Activated CD8-positive, alpha-beta T cell treated with anti-CD3 and anti-CD28 coated beads, Interleukin-2, amount 10 ng/mL, durations not matched to agents 7 days and 5 days (primary cell): ENCODE results near the gene TUBGCP6. TPM values are rescaled to one million over a fixed set of nuclear protein-coding genes. Genes with fewer than 3 reads are reported as not detected.
"Not testable (repeated sequence)": the region's sequence is repeated elsewhere in the genome, so short reads cannot be mapped to it uniquely, and the experiment has no call there.

Experiments
- ATAC-seq: fragments of 150-1000 bp; cut with Tn5 transposase; one replicate; pipeline ENCODE4 v1.10.0; 2021; ENCODE audit warnings: moderate library complexity
- CTCF ChIA-PET: fragments of 350-600 bp; sonication (Branson Sonifier 250); formaldehyde crosslinking; loops from one replicate; lab custom pipeline; 2021; ENCODE audit warnings: antibody characterized with exemption; lab: Charles Lee
- POLR2A ChIA-PET: fragments of 350-600 bp; sonication (Branson Sonifier 250); formaldehyde crosslinking; loops from one replicate; lab custom pipeline; 2021; ENCODE audit warnings: antibody characterized with exemption; lab: Charles Lee
- DNase-seq: peaks from one replicate; pipeline ENCODE4 v3.0.0-alpha.2; 2020
- H3K27ac Mint-ChIP-seq: one replicate; pipeline ENCODE4 v1.8.0; 2021; ENCODE audit warnings: mild to moderate bottlenecking, mixed read lengths
- H3K27me3 Mint-ChIP-seq: one replicate; pipeline ENCODE4 v1.8.0; 2021; ENCODE audit warnings: low read depth, mixed read lengths
- H3K36me3 Mint-ChIP-seq: one replicate; pipeline ENCODE4 v1.8.0; 2021; ENCODE audit warnings: low read depth, mixed read lengths
- H3K4me1 Mint-ChIP-seq: one replicate; pipeline ENCODE4 v1.8.0; 2021; ENCODE audit warnings: low read depth, mixed read lengths
- H3K4me3 Mint-ChIP-seq: one replicate; pipeline ENCODE4 v1.8.0; 2021; ENCODE audit warnings: mild to moderate bottlenecking, mixed read lengths
- H3K9me3 Mint-ChIP-seq: one replicate; pipeline ENCODE4 v1.8.0; 2022; ENCODE audit warnings: mixed read lengths; ENCODE audit not compliant: insufficient read depth
- total RNA-seq, 2 experiments: library from RNA; stranded (reverse); gene quantifications; one replicate each; pipeline ENCODE4 v1.2.3, GENCODE V29; 2021

TUBGCP6 gene
- total RNA-seq, 2 experiments from 2014 or later, result 53.2 to 58.1 TPM

DNA sequence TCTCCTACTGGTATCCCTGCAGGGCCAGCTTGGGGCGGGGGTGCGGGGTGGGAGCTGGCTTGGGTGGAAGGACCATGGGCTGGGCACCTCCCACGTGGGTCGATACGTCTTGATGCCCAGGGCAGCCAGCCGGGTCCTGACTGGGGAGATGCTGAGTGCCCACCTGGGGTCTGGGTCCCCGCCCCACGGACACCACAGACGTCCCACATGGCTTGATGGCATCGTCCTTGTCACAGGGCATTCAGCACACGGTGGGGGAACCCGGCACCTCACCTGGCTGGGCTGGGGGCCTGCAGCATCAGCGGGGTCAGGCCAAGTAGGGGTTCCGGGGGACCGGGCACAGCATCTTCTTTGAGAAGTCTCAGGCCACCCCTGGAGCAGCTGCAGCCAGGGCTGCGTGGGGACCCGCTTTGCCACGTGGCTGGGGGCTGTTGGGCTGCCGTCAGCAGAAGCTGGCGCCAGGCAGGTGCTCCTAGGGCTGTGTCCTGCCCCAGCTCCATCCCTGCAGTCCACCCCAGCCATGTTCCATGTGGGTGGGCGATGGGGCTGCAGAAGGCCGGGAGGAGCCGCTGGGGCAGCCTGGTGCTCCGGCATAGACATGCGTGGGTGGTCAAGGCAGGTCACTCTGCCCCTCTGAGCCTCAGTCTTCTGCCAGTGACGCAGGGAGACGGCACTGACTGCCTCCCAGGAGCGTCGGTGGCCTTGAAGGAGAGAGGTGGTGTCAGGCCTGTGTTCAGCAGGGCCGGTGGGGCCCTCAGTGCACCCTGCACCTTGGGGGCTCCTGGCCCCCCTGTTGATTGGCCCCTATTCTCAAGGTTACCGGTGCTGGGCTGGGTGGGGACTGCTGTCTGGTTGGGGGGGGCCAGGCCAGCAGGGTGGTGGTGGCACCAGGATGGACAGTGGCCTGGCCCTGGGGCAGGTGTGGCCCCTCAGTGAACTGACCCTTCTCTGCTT is 35.6 kb downstream of the TUBGCP6 start:
- Mint-ChIP-seq H3K27ac (peak overlapping the region; percentile 53), H3K27me3 (no peaks in the 10 kb centered on the region), H3K4me3 (no peak overlapping the region), H3K9me3 (no peaks in the 10 kb centered on the region), H3K4me1 (peaks cover 15% of the 10 kb centered on the region), H3K36me3 (peaks cover 42% of the 10 kb centered on the region)
- ChIA-PET CTCF (interaction anchor here (1.1 to 1.6 kb wide), 3 partner anchors 18 to 61 kb away, joined by 4 to 7 read pairs (median 5); no protein-coding TSS in a partner anchor), POLR2A (interaction anchor here (1.8 kb wide), 1 partner anchor 19 kb away, joined by 9 read pairs; no protein-coding TSS in a partner anchor)
- no peak for DNase-seq
- ATAC-seq, result peak; percentile 41

DNA sequence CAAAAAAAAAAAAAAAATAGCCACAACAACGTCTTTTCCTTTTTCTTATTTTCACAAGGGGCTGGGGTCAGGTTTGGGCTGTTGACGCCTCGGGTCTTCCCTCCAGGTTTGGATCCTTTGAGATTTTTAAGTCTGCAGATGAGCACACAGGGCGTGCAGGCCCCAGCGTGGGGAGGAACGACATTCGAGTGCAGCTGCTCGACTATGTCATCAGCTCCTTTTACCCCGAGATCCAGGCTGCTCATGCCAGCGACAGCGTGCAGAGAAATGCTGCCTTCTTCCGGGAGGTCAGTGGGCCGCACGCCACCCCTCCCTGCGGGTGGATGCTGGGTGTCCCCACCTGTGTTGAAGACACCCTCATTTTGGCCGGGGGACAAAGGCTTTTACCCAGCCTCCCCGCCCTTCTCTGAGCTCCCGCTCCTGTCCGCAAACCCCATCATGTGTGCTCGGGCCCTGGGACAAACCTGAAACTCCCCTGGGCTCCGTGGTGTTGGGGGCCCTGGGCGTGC is 36.3 kb downstream of the TUBGCP6 start:
- no peak overlapping the region for H3K27ac Mint-ChIP-seq
- peaks cover 16% of the 10 kb centered on the region for H3K4me1 Mint-ChIP-seq
- no peak for ATAC-seq
- H3K9me3 Mint-ChIP-seq, result no peaks in the 10 kb centered on the region
- H3K27me3 Mint-ChIP-seq, result no peaks in the 10 kb centered on the region
- ChIA-PET CTCF (interaction anchor here (0.5 to 1.6 kb wide), 4 partner anchors 17 to 220 kb away, joined by 3 to 7 read pairs (median 4); no protein-coding TSS in a partner anchor), POLR2A (interaction anchor here (1.8 kb wide), 1 partner anchor 18 kb away, joined by 9 read pairs; no protein-coding TSS in a partner anchor)
- peaks cover 43% of the 10 kb centered on the region for H3K36me3 Mint-ChIP-seq
- no peak for DNase-seq
- H3K4me3 Mint-ChIP-seq, result no peak overlapping the region

DNA sequence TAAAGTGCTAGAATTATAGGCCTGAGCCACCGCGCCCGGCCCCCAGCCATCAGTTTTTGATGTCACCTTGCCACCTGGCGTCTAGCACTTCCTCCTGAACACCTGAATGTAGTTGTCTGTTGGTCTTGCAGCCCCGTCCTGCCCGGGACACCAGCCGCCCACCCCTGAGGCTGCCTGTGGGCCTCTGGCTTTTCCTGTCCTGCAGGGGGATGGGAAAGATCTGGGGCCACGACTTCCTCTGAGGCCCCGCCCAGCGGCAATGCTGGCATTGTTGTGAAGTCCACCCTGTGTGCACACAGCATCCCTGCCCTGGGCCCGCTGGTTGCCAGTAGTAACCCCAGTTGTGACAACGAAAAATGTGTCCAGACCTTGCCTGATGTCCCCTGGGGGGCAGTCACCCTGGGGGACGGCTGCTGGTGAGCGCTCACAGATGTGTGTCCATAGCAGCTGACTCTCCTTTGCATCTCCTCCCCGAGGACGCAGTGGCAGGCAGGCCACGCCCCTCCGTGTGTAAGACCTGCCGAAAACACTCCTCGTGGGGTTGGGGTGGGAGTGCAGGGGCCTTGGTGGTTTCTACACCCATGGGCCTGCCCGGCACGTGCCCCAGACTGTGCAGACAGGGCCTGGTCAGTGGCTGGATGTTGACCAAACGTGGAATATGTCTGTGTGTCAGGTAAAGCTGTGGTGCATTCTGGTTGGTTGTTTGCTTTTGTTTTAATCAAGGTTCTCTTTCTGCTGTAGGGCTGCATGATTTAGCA is 37.3 kb downstream of the TUBGCP6 start:
- no peaks in the 10 kb centered on the region for H3K27me3 Mint-ChIP-seq
- ATAC-seq (no peak), DNase-seq (no peak)
- no peaks in the 10 kb centered on the region for H3K9me3 Mint-ChIP-seq
- H3K36me3 Mint-ChIP-seq, result peaks cover 40% of the 10 kb centered on the region
- POLR2A ChIA-PET, result interaction anchor here (1.8 kb wide), 1 partner anchor 17 kb away, joined by 9 read pairs; no protein-coding TSS in a partner anchor
- no peak overlapping the region for H3K4me3 Mint-ChIP-seq
- peaks cover 21% of the 10 kb centered on the region for H3K4me1 Mint-ChIP-seq
- H3K27ac Mint-ChIP-seq, result no peak overlapping the region
- CTCF ChIA-PET, result interaction anchor here (0.5 to 2.5 kb wide), 5 partner anchors 16 to 221 kb away, joined by 3 to 10 read pairs (median 4); no protein-coding TSS in a partner anchor

DNA sequence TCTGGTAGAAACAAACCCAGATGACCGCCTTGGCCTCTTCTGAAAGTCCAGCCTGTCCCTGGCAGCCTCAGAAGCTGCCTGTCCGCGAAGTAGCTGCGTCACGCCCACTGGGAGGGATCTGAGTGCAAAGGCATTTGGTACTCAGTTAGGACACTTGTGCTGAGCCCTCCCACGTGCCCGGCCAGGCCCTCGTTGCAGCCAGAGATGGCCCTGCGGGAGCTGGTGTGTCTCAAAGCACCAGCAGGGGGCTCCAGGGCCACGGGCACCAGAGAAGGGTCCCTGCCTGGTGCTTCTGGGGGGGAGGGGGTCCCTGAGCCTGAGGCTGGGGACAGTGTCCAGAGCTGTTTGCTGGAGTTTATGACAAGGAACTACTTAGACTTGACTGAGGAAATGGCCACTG is 38.2 kb downstream of the TUBGCP6 start:
- H3K4me1 Mint-ChIP-seq, result peaks cover 30% of the 10 kb centered on the region
- H3K4me3 Mint-ChIP-seq, result no peak overlapping the region
- ChIA-PET CTCF (interaction anchor here (0.8 to 2.5 kb wide), 4 partner anchors 15 to 57 kb away, joined by 3 to 10 read pairs (median 4); no protein-coding TSS in a partner anchor), POLR2A (interaction anchor here (1.8 kb wide), 1 partner anchor 16 kb away, joined by 6 read pairs; no protein-coding TSS in a partner anchor)
- no peaks in the 10 kb centered on the region for H3K9me3 Mint-ChIP-seq
- no peak overlapping the region for H3K27ac Mint-ChIP-seq
- ATAC-seq (no peak), DNase-seq (no peak)
- no peaks in the 10 kb centered on the region for H3K27me3 Mint-ChIP-seq
- H3K36me3 Mint-ChIP-seq, result peaks cover 39% of the 10 kb centered on the region

DNA sequence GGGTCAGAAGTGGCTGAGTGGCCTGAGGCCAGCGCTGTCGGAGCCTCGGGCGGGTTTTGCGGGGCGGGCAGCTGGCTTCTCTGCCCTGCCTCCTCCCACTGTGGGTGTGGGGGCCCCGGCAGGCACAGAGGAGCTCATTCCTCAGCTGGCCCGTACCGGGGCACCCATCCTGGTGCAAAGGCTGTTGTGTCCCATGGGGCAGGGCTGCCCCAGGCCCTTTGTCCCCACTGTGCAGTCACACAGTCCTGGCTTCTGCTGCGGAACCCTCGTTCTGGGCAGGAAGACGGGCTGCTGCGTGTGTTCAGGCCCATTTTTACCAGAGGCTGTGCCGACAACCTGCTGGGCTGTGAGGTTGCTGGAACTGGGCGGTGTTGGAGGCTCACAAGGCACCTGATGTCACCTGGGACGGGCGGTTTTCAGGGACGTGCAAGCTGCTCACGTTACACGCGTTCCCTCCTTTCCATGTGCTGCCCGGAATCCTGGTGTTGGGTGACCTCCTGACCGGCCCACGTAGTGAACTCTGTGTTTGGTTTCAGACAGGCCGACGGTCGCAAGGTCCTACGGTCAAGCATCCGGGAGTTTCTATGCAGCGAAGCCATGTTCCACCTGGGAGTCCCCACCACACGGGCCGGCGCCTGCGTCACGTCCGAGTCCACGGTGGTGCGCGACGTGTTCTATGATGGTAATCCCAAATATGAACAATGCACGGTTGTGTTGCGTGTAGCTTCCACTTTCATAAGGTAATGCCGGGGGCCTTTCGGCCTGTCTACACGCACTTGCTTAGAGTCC is 38.8 kb downstream of the TUBGCP6 start:
- no peaks in the 10 kb centered on the region for H3K9me3 Mint-ChIP-seq
- ChIA-PET CTCF (interaction anchor here (0.8 to 2.5 kb wide), 4 partner anchors 14 to 56 kb away, joined by 3 to 10 read pairs (median 4); no protein-coding TSS in a partner anchor), POLR2A (interaction anchor here (1.1 to 1.8 kb wide), 2 partner anchors 15 to 100 kb away, joined by 3 to 6 read pairs; no protein-coding TSS in a partner anchor)
- DNase-seq (no peak), ATAC-seq (no peak)
- H3K36me3 Mint-ChIP-seq, result peaks cover 35% of the 10 kb centered on the region
- H3K27me3 Mint-ChIP-seq, result no peaks in the 10 kb centered on the region
- peaks cover 30% of the 10 kb centered on the region for H3K4me1 Mint-ChIP-seq
- no peak overlapping the region for H3K4me3 Mint-ChIP-seq
- H3K27ac Mint-ChIP-seq, result no peak overlapping the region

DNA sequence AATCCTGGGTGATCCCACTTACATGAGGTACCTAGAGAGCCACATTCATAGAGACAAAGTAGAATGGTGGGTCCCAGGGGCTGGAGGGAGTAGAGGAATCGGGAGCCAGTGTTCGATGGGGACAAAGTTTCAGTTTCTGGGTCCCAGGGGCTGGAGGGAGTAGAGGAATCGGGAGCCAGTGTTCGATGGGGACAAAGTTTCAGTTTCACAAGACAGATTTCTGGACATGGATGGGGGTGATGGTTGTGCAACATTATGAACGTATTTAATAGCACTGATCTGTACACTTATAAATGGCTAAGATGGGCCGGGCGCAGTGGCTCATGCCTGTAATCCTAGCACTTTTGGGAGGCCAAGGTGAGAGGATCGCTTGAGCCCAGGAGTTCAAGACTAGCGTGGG is 39.8 kb downstream of the TUBGCP6 start:
- not testable (repeated sequence) for ATAC-seq, H3K9me3 Mint-ChIP-seq, DNase-seq, H3K27me3 Mint-ChIP-seq, H3K4me3 Mint-ChIP-seq
- peaks cover 30% of the 10 kb centered on the region for H3K4me1 Mint-ChIP-seq
- CTCF ChIA-PET, result interaction anchor here (2.5 kb wide), 1 partner anchor 13 kb away, joined by 10 read pairs; no protein-coding TSS in a partner anchor
- peaks cover 31% of the 10 kb centered on the region for H3K36me3 Mint-ChIP-seq
- POLR2A ChIA-PET, result interaction anchor here (1.1 kb wide), 1 partner anchor 99 kb away, joined by 3 read pairs; no protein-coding TSS in a partner anchor
- H3K27ac Mint-ChIP-seq, result peak overlapping the region; percentile 56

DNA sequence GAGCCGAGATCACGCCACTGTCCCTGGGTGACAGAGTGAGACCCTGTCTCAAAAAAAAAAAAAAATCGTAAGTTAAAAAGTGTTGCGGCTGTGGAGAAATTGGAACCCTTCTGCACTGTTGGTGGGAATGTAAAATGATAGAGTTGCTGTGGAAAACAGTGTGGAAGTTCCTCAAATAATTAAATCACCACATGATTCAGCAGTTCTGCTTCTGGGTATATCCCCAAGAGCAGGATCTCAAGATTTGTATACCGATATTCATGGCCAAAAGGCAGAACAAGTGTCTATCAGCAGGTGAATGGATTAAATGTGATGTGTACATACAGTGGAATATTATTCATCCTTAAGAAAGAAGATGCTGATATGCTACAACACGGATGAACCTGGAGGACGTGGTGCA is 40.3 kb downstream of the TUBGCP6 start:
- CTCF ChIA-PET, result interaction anchor here (1.5 kb wide), 1 partner anchor 32 kb away, joined by 3 read pairs; no protein-coding TSS in a partner anchor
- Mint-ChIP-seq H3K27ac (peak overlapping the region; percentile 56), H3K4me3 (no peak overlapping the region), H3K4me1 (peaks cover 28% of the 10 kb centered on the region), H3K27me3 (no peaks in the 10 kb centered on the region), H3K9me3 (no peaks in the 10 kb centered on the region), H3K36me3 (peaks cover 28% of the 10 kb centered on the region)
- POLR2A ChIA-PET, result no interaction called here
- DNase-seq (no peak), ATAC-seq (no peak)

DNA sequence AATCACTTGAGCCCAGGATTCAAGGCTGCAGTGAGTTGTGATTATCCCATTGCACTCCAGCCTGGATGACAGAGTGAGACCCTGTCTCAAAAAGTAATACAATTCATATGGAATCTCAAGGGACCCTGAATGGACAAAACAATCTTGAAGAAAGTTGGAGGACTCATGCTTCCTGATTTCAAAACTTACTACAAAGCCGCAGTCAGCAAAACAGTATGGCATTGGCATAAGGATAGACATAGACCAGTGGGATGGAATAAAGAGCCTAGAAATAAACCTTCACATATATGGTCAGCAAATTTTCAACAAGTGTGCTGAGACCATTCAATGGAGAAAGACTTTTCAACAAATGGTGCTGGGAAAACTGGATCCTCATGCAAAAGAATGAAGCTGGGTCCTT is 41.5 kb downstream of the TUBGCP6 start:
- H3K9me3 Mint-ChIP-seq, result no peaks in the 10 kb centered on the region
- peaks cover 31% of the 10 kb centered on the region for H3K4me1 Mint-ChIP-seq
- H3K27ac Mint-ChIP-seq, result no peak overlapping the region
- CTCF ChIA-PET, result interaction anchor here (1.0 to 1.5 kb wide), 4 partner anchors 13 to 54 kb away, joined by 3 to 6 read pairs (median 4); no protein-coding TSS in a partner anchor
- no peaks in the 10 kb centered on the region for H3K27me3 Mint-ChIP-seq
- peaks cover 31% of the 10 kb centered on the region for H3K36me3 Mint-ChIP-seq
- ATAC-seq, result no peak
- H3K4me3 Mint-ChIP-seq, result no peak overlapping the region
- POLR2A ChIA-PET, result interaction anchor here (3.4 kb wide), 1 partner anchor 13 kb away, joined by 17 read pairs; no protein-coding TSS in a partner anchor
- no peak for DNase-seq

DNA sequence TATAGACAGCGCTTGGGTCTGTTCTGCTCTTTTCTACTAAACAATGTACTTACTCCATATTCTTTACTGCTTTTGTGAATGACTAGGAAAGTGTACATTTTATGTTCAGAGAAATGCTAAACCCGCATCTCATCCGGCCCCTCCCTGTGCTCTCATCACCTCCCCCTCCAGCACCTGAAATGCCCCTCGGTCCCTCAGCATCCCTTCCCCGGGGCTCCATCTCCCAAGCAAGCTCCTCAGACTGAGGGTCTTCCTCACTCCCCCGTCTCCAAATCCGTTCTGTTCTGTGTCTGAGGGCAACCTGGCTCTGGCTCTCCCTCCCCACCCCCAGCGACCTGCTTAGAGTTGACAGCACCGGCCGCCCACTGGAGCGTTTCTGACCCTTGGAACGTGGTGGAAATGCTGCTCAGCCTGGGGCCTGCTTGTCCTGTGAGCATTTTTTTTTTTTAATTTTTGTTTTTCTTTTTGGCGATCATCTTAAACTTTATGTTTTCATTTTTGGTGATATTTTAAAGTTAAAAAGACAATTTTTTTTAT is 42.6 kb downstream of the TUBGCP6 start:
- POLR2A ChIA-PET, result interaction anchor here (0.9 to 3.4 kb wide), 3 partner anchors 12 to 20 kb away, joined by 3 to 17 read pairs (median 3); no protein-coding TSS in a partner anchor
- CTCF ChIA-PET, result interaction anchor here (1.4 kb wide), 1 partner anchor 9 kb away, joined by 4 read pairs; no protein-coding TSS in a partner anchor

More for the DNA sequence above, 42.6 kb downstream of the TUBGCP6 start:
- peak overlapping the region; percentile 70 for H3K27ac Mint-ChIP-seq
- no peak for ATAC-seq
- peaks cover 25% of the 10 kb centered on the region for H3K4me1 Mint-ChIP-seq
- peak overlapping the region; percentile 82 for H3K4me3 Mint-ChIP-seq
- H3K36me3 Mint-ChIP-seq, result peaks cover 35% of the 10 kb centered on the region
- no peaks in the 10 kb centered on the region for H3K27me3 Mint-ChIP-seq
- no peak for DNase-seq
- no peaks in the 10 kb centered on the region for H3K9me3 Mint-ChIP-seq
